C4-2B (cell line): ENCODE data around the gene AHSP.

Experiments used
- H3K27ac ChIP-seq: fragments of 450-650 bp; 2 replicates; pipeline ENCODE4 v1.5.1; 2017
- ZFX ChIP-seq: fragments of 450-650 bp; IDR thresholded peaks from 2 replicates; pipeline ENCODE4 v1.6.1; 2017
- TF ChIP-seq, protein P1 (sequence below): fragments of 450-650 bp; conservative IDR thresholded peaks from 2 replicates; pipeline ENCODE4 v1.5.1; 2017; ENCODE audit warnings: mild to moderate bottlenecking

AHSP gene

DNA sequence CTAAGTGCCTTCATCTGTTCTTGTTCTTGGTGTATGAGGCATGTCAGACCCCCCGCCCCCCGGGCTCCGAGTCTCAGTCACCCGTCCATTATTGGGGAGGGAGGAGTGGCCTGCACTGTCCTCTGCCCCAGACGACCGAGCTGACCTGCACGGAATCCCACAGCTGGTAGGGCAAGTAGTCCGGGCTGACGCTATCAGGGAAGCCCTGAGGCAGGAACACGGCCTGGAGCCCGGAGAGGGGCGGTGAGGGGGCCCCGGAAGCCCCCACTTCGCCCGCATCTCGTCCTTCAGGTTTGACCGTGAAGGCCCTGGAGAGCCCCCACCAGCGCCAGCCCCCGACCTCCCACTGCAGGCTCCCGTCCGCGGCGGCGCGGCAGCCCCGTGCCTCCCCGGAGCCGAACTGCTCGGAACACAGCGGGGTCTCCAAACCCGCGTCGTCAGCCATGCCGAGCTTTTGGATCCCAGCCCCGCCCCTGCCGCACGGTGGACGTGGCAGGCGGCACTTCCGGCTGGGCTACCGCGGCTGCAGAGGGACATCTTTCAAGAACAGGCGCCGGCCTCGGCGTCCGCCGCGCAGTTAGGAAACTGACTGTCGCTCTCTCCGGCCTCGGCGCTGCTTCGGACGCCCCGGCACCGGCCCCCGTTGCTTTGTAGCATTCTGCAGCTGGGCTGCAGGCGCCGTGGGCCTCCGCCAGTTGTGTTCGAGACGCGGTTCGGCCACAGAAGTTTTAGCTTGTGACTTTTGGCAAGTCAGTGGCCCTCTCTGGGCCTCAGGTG is 19.6 kb upstream of the AHSP start, which contains the start of gene RUSF1:
Gene RUSF1, minus strand, starts transcription at position 463 of the 777 bp plus-strand sequence. Its CDS starts 18 bp downstream, at position 445.
- TF ChIP-seq, protein P1, sequence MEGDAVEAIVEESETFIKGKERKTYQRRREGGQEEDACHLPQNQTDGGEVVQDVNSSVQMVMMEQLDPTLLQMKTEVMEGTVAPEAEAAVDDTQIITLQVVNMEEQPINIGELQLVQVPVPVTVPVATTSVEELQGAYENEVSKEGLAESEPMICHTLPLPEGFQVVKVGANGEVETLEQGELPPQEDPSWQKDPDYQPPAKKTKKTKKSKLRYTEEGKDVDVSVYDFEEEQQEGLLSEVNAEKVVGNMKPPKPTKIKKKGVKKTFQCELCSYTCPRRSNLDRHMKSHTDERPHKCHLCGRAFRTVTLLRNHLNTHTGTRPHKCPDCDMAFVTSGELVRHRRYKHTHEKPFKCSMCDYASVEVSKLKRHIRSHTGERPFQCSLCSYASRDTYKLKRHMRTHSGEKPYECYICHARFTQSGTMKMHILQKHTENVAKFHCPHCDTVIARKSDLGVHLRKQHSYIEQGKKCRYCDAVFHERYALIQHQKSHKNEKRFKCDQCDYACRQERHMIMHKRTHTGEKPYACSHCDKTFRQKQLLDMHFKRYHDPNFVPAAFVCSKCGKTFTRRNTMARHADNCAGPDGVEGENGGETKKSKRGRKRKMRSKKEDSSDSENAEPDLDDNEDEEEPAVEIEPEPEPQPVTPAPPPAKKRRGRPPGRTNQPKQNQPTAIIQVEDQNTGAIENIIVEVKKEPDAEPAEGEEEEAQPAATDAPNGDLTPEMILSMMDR, result no peak
- TF ChIP-seq ZFX, result peak; percentile 95
- peak within 1 kb of the TSS; percentile 89 for H3K27ac ChIP-seq

DNA sequence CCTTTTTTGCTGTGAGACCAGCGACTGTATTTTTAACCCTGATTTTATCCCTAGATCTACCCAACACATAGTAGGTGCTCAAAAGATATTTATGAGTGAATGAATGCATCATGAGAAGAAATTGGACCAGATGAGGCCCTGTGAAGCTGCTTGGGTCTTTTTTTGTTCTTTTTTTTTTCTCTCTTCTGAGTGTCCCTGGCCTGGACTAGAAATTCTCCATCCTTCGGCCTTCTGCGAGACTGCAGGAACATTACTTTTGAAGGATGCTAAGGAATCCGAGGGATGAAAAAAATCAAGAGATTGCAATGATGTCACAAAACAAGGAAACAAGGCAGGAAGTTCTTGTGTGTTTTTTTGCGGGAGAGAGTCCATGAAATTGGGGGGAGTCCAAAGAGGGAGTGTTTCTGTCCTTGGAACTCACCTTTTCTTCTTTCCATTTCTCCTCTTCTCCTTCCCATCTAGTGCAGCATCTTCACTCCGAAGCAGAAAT is 18.9 kb upstream of the AHSP start:
- H3K27ac ChIP-seq, result peak overlapping the region; percentile 89
- peak; percentile 49 for TF ChIP-seq ZFX
- TF ChIP-seq, protein P1, result no peak

DNA sequence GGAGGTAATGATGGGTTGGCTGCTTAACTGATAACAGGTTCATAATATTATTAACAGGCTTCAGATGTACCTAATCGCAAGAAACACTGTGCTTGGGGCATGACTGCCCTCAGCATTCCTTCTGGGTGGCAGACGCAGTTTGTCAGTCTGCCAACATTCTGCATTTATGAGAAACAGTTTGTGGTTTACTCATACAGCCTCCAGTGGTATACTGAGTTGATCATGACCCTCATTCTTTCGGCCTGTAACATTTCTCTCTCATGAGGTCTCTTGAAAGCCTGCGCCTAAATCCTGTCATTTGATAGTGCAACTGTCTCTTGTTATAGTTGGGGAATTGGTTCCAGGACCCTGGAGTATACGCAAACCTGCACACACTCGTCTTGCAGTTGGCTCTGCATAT is 14.6 kb upstream of the AHSP start:
- no peak for TF ChIP-seq ZFX
- TF ChIP-seq, protein P1, result no peak

DNA sequence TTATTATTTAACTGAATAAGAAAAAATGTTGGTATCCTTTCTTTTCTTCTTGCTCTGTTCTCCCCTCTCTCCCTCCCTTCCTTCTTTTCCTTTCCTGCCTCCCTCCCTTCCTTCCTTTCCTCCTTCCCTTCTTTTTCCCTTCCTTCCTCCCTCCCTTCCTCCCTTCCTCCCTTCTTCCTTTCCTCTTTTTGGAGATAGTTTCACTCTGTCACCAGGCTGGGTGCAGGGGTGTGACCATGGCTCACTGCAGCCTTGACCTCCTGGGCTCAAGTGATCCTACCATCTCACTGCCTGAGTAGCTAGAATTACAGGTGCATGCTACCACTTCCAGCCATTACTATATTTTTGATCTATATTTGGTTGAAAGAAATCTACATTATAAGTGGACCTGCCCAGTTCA is 13.8 kb upstream of the AHSP start:
- TF ChIP-seq, protein P1, result no peak
- TF ChIP-seq ZFX, result no peak
- H3K27ac ChIP-seq, result no peak overlapping the region

More for the DNA sequence above, 14.6 kb upstream of the AHSP start:
- H3K27ac ChIP-seq, result no peak overlapping the region

DNA sequence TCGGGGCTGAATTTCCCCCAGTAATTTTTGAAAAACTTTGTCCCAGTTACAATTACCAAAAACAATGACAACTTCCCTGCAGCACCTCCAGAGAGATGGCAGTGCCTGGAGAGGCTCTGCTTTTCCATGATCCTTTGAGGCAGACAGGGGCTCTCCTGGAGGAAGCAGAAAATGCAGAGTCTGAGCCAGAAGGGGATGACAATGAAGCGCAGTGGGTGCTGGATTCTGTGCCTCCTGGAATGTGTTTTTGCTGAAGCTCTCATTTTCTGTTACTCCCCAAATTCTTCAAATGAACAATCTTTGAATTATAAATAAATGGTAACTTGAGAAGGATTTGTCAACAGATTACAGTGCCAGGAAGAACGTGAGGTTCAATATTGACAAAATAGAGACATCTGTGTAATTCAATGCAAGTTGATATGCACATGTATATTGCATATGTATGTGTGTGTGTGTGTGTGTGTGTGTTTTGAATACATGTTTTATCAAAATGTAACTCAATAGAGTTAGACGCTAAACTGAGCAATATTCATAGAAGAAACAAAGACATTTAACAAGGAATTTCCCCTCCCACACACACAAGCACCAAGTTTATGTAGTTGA is 9.8 kb upstream of the AHSP start:
- no peak overlapping the region for H3K27ac ChIP-seq
- TF ChIP-seq ZFX, result no peak
- TF ChIP-seq, protein P1, result no peak

DNA sequence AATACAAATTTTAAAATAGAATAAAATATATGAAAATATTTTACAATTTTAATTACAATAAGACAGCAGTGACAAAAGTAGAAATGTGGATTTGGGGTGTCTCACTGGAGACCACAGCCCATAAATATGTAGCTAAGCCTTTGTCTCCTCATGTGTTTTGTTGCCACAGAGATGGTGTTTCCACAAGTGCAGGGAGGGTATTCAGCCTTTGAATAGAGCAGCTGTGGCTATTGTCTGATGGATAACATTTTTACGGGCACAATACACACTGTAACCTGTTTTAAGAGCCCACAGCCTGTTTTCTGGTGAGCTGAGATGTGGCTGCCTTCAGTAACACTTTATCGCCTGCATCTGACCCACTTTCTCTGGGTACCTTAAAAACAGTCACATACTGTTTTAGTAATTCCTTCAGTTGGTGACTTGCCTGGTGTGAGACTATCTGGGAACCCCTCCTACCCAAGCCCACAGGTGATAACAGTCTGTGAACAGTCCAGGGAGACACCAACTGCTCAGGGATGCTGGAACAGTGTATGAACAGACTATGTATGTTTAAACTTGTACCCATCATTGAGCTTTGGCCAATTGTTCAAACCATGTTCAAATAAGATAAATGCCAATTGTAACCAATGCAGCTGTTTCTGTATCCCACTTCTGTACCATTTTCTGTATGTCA is 7.8 kb upstream of the AHSP start:
- H3K27ac ChIP-seq, result no peak overlapping the region
- TF ChIP-seq, protein P1, result no peak
- no peak for TF ChIP-seq ZFX

DNA sequence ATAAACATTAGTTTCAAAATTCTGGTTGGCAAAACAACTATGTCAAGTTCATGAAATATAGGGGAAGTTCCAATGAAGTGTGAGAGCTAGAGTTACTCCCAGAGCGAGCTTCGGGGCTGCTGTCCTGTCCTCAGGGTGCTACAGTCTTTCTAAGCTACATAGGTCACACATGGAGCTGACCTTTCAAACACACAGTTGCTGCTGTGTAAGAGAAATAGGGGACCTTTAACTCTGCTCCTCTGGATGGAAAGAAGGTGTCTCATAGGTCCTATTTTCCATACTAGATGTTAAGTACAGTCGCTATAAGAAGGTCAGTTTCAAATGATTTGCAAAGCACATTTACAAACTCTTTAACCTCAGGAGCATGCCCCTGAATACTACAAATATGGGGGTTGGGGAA is 6.3 kb upstream of the AHSP start:
- no peak overlapping the region for H3K27ac ChIP-seq
- no peak for TF ChIP-seq ZFX
- TF ChIP-seq, protein P1, result no peak
